Measurements from ENCODE around the gene TXNL1. TPM values are rescaled to one million over a fixed set of nuclear protein-coding genes. Genes with fewer than 3 reads are reported as not detected.

The TXNL1 gene
- total RNA-seq, 1 experiment from 2014 or later, result 75.8 TPM

GRCh38 chr18:56647951-56648893 is 9.8 kb upstream of the TXNL1 start:
- Histone ChIP-seq H3K79me2 (ENCODE audit: low read length) (peaks cover 20% of the 10 kb centered on the region), H2AFZ (ENCODE audit: low read length) (no peak overlapping the region), H3K9me2 (replicated peaks; ENCODE audit: low read length) (no peaks in the 10 kb centered on the region), H3K4me3 (ENCODE audit: low read length) (no peak overlapping the region), H3K9me3 (ENCODE audit: low read length) (no peaks in the 10 kb centered on the region), H3K36me3 (ENCODE audit: low read depth, low read length) (no peaks in the 10 kb centered on the region), H4K20me1 (ENCODE audit: low read length) (no peaks in the 10 kb centered on the region), H3K4me1 (ENCODE audit: insufficient read depth, low read length) (peaks cover 13% of the 10 kb centered on the region), H3K9ac (ENCODE audit: low read length) (no peak overlapping the region), H3F3A (ENCODE audit: low read length, unreplicated experiment) (no peaks in the 10 kb centered on the region), H3K27me3 (ENCODE audit: low read length) (no peaks in the 10 kb centered on the region), H3K4me2 (ENCODE audit: low read length) (no peak overlapping the region), H3K27ac (ENCODE audit: low read length) (no peak overlapping the region)
- intact Hi-C loops (cut with micrococcal nuclease), result no loop called here
- POLR2A ChIA-PET (ENCODE audit: unreplicated experiment), result no interaction called here
- no peak for DNase-seq
- no TSS peak for BruUV-seq (replicated peaks)
- TF ChIP-seq EZH2phosphoT487 (IDR thresholded peaks at IDR 0.05; ENCODE audit: borderline replicate concordance, low read length) (no peak), CTCF (conservative IDR thresholded peaks at IDR 0.05; ENCODE audit: low read depth, low read length) (no peak), EZH2 (IDR thresholded peaks at IDR 0.05; ENCODE audit: low read length, unreplicated experiment) (no peak)
- no peak for ATAC-seq
- CTCF ChIA-PET, result no interaction called here

DNA sequence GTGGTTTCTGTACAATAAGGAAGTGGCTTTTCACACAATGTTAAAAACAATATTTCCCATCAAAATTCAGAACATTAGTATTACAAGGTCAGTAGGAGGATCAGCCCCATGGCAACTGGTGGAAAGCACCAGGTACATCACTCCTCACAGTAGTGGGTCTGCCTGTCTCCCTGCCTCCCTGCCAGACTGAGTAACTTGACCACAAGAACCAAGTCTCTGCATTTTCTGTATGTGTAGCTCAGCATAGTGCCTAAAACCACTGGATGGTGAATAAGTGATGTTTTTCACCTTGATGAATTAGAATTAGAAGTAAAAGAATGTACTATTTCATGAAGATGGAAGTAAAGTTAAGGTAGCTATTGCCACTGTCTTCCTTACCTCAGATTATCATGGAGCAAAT is 8.7 kb upstream of the TXNL1 start:
- no peak overlapping the region for H2AFZ ChIP-seq (ENCODE audit: low read length)
- BruUV-seq (replicated peaks), result no TSS peak
- H3K9me3 ChIP-seq (ENCODE audit: low read length), result no peaks in the 10 kb centered on the region
- H3K27me3 ChIP-seq (ENCODE audit: low read length), result no peaks in the 10 kb centered on the region
- ATAC-seq (no peak), DNase-seq (no peak)
- no peaks in the 10 kb centered on the region for H4K20me1 ChIP-seq (ENCODE audit: low read length)
- H3K4me1 ChIP-seq (ENCODE audit: insufficient read depth, low read length), result peaks cover 11% of the 10 kb centered on the region
- peaks cover 8% of the 10 kb centered on the region for H3K79me2 ChIP-seq (ENCODE audit: low read length)
- intact Hi-C loops (cut with micrococcal nuclease), result no loop called here
- H3F3A ChIP-seq (ENCODE audit: low read length, unreplicated experiment), result no peaks in the 10 kb centered on the region
- no peak overlapping the region for H3K27ac ChIP-seq (ENCODE audit: low read length)
- no peak overlapping the region for H3K4me2 ChIP-seq (ENCODE audit: low read length)
- H3K4me3 ChIP-seq (ENCODE audit: low read length), result no peak overlapping the region
- CTCF ChIA-PET, result no interaction called here
- H3K9me2 ChIP-seq (replicated peaks; ENCODE audit: low read length), result no peaks in the 10 kb centered on the region
- H3K36me3 ChIP-seq (ENCODE audit: low read depth, low read length), result no peaks in the 10 kb centered on the region
- TF ChIP-seq EZH2phosphoT487 (IDR thresholded peaks at IDR 0.05; ENCODE audit: borderline replicate concordance, low read length), result no peak
- no peak for TF ChIP-seq CTCF (conservative IDR thresholded peaks at IDR 0.05; ENCODE audit: low read depth, low read length)
- TF ChIP-seq EZH2 (IDR thresholded peaks at IDR 0.05; ENCODE audit: low read length, unreplicated experiment), result no peak
- H3K9ac ChIP-seq (ENCODE audit: low read length), result no peak overlapping the region
- POLR2A ChIA-PET (ENCODE audit: unreplicated experiment), result interaction anchor here (0.6 kb wide), 1 partner anchor 1058 kb away, joined by 3 read pairs; no protein-coding TSS in a partner anchor
